HepG2 (cell line): ENCODE measurements around the gene TMEM14B. TPM values are rescaled to one million over a fixed set of nuclear protein-coding genes. Genes with fewer than 3 reads are reported as not detected.

Experiments
- ATAC-seq: fragments of 200-7000 bp; cut with Tn5 transposase; 3 replicates; pipeline ENCODE4 v1.9.1; 2020; ENCODE audit warnings: mild to moderate bottlenecking, moderate library complexity
- BruUV-seq: library from RNA; stranded (reverse); fragments of 400-500 nt; replicated peaks from 2 replicates; lab custom pipeline; 2021; lab: Mats Ljungman, UMichigan
- CTCF ChIA-PET: fragments of 300-600 bp; formaldehyde crosslinking; extraction: SDS; loops from one replicate; lab custom pipeline; 2021; ENCODE audit warnings: low total read pairs, inconsistent platforms, low intra/inter-chr PET ratio; lab: Yijun Ruan, JAX
- POLR2A ChIA-PET: fragments of 350-600 bp; sonication (Branson Sonifier 250); formaldehyde crosslinking; loops from one replicate; lab custom pipeline; 2020; ENCODE audit warnings: antibody characterized with exemption, inconsistent platforms; lab: Yijun Ruan, JAX
- DNase-seq: peaks from one replicate; pipeline ENCODE4 v3.0.0-alpha.2; 2015; ENCODE audit warnings: low spot score
- FAIRE-seq: peaks from 3 replicates; lab custom pipeline; 2011; peaks lifted over from hg19 to GRCh38; lab: Jason Lieb, UNC
- H2AFZ ChIP-seq: one replicate; pipeline ENCODE4 v1.6.1; 2011; ENCODE audit warnings: low read length, inconsistent platforms
- H3K27ac ChIP-seq: fragments of 300-600 bp; 3 replicates; pipeline ENCODE4 v1.8.0; 2011; ENCODE audit warnings: mixed run types, mild to moderate bottlenecking, mixed read lengths, low read length, inconsistent platforms; ENCODE audit not compliant: insufficient read depth; ENCODE audit errors: extremely low read length
- H3K27me3 ChIP-seq, 2 experiments: fragments of 200-600 bp in 1 of 2; 2 replicates in 1 of 2; 3 replicates in 1 of 2; pipeline versions ENCODE4 v1.6.0 to v1.8.0; 2011; ENCODE audit warnings: low read length in 2 of 2, mild to moderate bottlenecking in 2 of 2, moderate library complexity in 2 of 2, inconsistent platforms in 1 of 2; ENCODE audit not compliant: insufficient read depth in 2 of 2, control insufficient read depth in 1 of 2
- H3K36me3 ChIP-seq, 2 experiments: fragments of 200-600 bp in 1 of 2; replicated peaks in 1 of 2; 2 replicates in 1 of 2; 3 replicates in 1 of 2; pipeline versions ENCODE4 v1.5.1 to v1.8.0; 2011; ENCODE audit warnings: low read length in 2 of 2, inconsistent platforms in 1 of 2; ENCODE audit not compliant: insufficient read depth in 2 of 2, control insufficient read depth in 1 of 2
- H3K4me1 ChIP-seq: 2 replicates; pipeline ENCODE4 v1.5.1; 2012; ENCODE audit warnings: low read length, inconsistent platforms; ENCODE audit not compliant: insufficient read depth
- H3K4me2 ChIP-seq: 2 replicates; pipeline ENCODE4 v1.6.0; 2011; ENCODE audit warnings: low read depth, low read length, inconsistent platforms
- H3K4me3 ChIP-seq, 3 experiments: fragments of 200-600 bp in 1 of 3; sonication (generic), shearing (Covaris generic) in 1 of 3; replicated peaks in 1 of 3; 2 replicates each; pipeline ENCODE4 v1.5.1; 2011 to 2016; ENCODE audit warnings: low read length in 3 of 3, inconsistent platforms in 2 of 3, low read depth in 2 of 3, mild to moderate bottlenecking in 2 of 3, control low read depth in 1 of 3, mixed read lengths in 1 of 3; ENCODE audit not compliant: insufficient read depth in 1 of 3
- H3K79me2 ChIP-seq: one replicate; pipeline ENCODE4 v1.6.1; 2011; ENCODE audit warnings: low read length, inconsistent platforms; ENCODE audit not compliant: insufficient read depth
- H3K9ac ChIP-seq: 2 replicates; pipeline ENCODE4 v1.6.0; 2011; ENCODE audit warnings: mild to moderate bottlenecking, low read depth, low read length, inconsistent platforms; ENCODE audit not compliant: insufficient read depth
- H3K9me3 ChIP-seq: 2 replicates; pipeline ENCODE4 v1.5.1; 2012; ENCODE audit warnings: mild to moderate bottlenecking, low read length
- H4K20me1 ChIP-seq: 2 replicates; pipeline ENCODE4 v1.6.0; 2011; ENCODE audit warnings: inconsistent platforms, mild to moderate bottlenecking, low read length, moderate library complexity; ENCODE audit not compliant: insufficient read depth
- AFF4 ChIP-seq: sonication (generic); formaldehyde crosslinking; IDR thresholded peaks from 2 replicates; pipeline ENCODE4 v1.4.0; 2020; ENCODE audit warnings: missing genetic modification reagents
- ELF1 ChIP-seq: sonication (generic); formaldehyde crosslinking; IDR thresholded peaks from 2 replicates; pipeline ENCODE4 v1.4.0; 2020; ENCODE audit warnings: missing genetic modification reagents
- GMEB2 ChIP-seq: IDR thresholded peaks from 2 replicates; pipeline ENCODE4 v1.6.1; 2016; ENCODE audit warnings: missing biosample characterization, missing genetic modification reagents, low read depth
- THYN1 ChIP-seq: sonication (generic); formaldehyde crosslinking; IDR thresholded peaks from 2 replicates; pipeline ENCODE4 v1.8.1; 2023; ENCODE audit warnings: low read depth, mild to moderate bottlenecking, moderate library complexity, missing genetic modification reagents, borderline replicate concordance
- ZNF549 ChIP-seq: sonication (generic); formaldehyde crosslinking; IDR thresholded peaks from 2 replicates; pipeline ENCODE4 v1.5.0; 2020; ENCODE audit warnings: missing genetic modification reagents
- WGBS: methylation state at CpG from one replicate; pipeline ENCODE4 v1.1.6; 2017; ENCODE audit warnings: low lambda C conversion rate; 5-methylcytosine and 5-hydroxymethylcytosine counted together
- in situ Hi-C: cut with HindIII; loops from 2 replicates; pipeline ENCODE4 v1.10.0; 2017; ENCODE audit warnings: low pct_unique_long_range_greater_than_20kb; ENCODE audit not compliant: extremely low pct_ligation_motif_present
- intact Hi-C: fragments of 100-400 bp; cut with micrococcal nuclease; formaldehyde crosslinking; loops from one replicate; pipeline ENCODE4 v1.10.0; 2022; ENCODE audit not compliant: unreplicated experiment
- polyA plus RNA-seq, 8 experiments: library from polyadenylated mRNA; depleted of rRNA in 3 of 8; stranded (reverse) in 7 of 8; unstranded in 1 of 8; fragments of >200 nt; fragmentation: Illumina TruSeq in 4 of 8; extraction: Trizol in 4 of 8; gene quantifications; 2 replicates each; pipeline versions ENCODE4 v1.2.1 to v1.2.3, GENCODE V29; 2011 to 2016; ENCODE audit warnings: low read depth in 4 of 8, missing spikeins in 1 of 8, mixed read lengths in 1 of 8; ENCODE audit not compliant: insufficient read depth in 1 of 8
- total RNA-seq, 5 experiments: library from RNA; depleted of rRNA; stranded (reverse); fragments of >200 nt; fragmentation: Illumina TruSeq; extraction: Trizol; gene quantifications; 2 replicates each; pipeline ENCODE4 v1.2.3, GENCODE V29; 2016; ENCODE audit warnings: low read depth in 1 of 5
- TF ChIP-seq, protein P1 (sequence below): sonication (generic); formaldehyde crosslinking; conservative IDR thresholded peaks from 2 replicates; pipeline ENCODE4 v1.8.1; 2023; ENCODE audit warnings: missing genetic modification reagents
- TF ChIP-seq, protein P2 (sequence below): sonication (generic); formaldehyde crosslinking; IDR thresholded peaks from one replicate; pipeline ENCODE4 v1.5.1; 2020; ENCODE audit warnings: mild to moderate bottlenecking, missing genetic modification reagents; ENCODE audit errors: not compliant biosample characterization

The TMEM14B gene
- total and polyA plus RNA-seq, 2 of the 13 experiments (the other 11 are each of a cell fraction or from before 2014, with no cell fraction given) = 133 to 200 TPM

DNA sequence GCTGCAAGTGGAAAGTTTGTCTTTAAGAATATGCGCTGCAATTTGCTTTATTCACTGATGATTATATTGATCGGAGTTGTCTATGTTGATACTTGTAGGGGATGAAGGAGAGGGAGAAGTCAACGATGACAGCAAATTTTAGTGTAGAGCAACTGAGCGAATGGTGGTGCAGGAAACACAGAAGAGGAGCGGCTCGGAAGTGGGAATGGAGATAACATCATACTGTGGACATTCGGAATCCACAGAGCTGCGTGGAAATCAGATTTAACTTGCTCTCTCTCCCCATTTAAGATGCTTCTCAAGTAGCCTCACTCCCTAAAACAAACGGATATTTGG is 722 bp upstream of the TMEM14B start:
- no peaks in the 10 kb centered on the region for H3K9me3 ChIP-seq
- H3K79me2 ChIP-seq = peaks cover 38% of the 10 kb centered on the region
- H3K4me1 ChIP-seq = peaks cover 29% of the 10 kb centered on the region
- WGBS = 78% methylated on average over 9 of the region's 9 CpGs
- ATAC-seq (no peak), FAIRE-seq (no peak), DNase-seq (no peak)
- H3K27me3 ChIP-seq = no peaks in the 10 kb centered on the region
- peaks cover 9 to 20% of the 10 kb centered on the region in 2 experiments; a peak in 4 of 5 replicates for H3K36me3 ChIP-seq
- peak overlapping the region; percentile 48 for H2AFZ ChIP-seq
- H4K20me1 ChIP-seq = no peaks in the 10 kb centered on the region
- peak overlapping the region; percentile 94 for H3K9ac ChIP-seq
- intact Hi-C loops = loop anchor here (1.0 to 5.0 kb wide), 3 partner anchors 24 to 240 kb away; partner anchors contain the start of genes C6orf52, PAK1IP1 and TMEM14C
- TSS peak; percentile 91 for BruUV-seq
- peak overlapping the region; percentile 45 to 84 (median 62); a peak in 5 of 6 replicates for H3K4me3 ChIP-seq
- H3K4me2 ChIP-seq = peak overlapping the region; percentile 88
- peak overlapping the region; percentile 65 for H3K27ac ChIP-seq
- ChIA-PET CTCF (no interaction called here), POLR2A (interaction anchor here (0.6 to 5.1 kb wide), 12 partner anchors 9 to 224 kb away, joined by 3 to 332 read pairs (median 4); partner anchors contain the start of genes C6orf52, PAK1IP1 and TMEM14C)
- in situ Hi-C loops = no loop called here
- TF ChIP-seq, protein P1, sequence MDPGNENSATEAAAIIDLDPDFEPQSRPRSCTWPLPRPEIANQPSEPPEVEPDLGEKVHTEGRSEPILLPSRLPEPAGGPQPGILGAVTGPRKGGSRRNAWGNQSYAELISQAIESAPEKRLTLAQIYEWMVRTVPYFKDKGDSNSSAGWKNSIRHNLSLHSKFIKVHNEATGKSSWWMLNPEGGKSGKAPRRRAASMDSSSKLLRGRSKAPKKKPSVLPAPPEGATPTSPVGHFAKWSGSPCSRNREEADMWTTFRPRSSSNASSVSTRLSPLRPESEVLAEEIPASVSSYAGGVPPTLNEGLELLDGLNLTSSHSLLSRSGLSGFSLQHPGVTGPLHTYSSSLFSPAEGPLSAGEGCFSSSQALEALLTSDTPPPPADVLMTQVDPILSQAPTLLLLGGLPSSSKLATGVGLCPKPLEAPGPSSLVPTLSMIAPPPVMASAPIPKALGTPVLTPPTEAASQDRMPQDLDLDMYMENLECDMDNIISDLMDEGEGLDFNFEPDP = 0 out of 2 replicates have a peak, but pooled peaks have one; percentile 21
- TF ChIP-seq, protein P2, sequence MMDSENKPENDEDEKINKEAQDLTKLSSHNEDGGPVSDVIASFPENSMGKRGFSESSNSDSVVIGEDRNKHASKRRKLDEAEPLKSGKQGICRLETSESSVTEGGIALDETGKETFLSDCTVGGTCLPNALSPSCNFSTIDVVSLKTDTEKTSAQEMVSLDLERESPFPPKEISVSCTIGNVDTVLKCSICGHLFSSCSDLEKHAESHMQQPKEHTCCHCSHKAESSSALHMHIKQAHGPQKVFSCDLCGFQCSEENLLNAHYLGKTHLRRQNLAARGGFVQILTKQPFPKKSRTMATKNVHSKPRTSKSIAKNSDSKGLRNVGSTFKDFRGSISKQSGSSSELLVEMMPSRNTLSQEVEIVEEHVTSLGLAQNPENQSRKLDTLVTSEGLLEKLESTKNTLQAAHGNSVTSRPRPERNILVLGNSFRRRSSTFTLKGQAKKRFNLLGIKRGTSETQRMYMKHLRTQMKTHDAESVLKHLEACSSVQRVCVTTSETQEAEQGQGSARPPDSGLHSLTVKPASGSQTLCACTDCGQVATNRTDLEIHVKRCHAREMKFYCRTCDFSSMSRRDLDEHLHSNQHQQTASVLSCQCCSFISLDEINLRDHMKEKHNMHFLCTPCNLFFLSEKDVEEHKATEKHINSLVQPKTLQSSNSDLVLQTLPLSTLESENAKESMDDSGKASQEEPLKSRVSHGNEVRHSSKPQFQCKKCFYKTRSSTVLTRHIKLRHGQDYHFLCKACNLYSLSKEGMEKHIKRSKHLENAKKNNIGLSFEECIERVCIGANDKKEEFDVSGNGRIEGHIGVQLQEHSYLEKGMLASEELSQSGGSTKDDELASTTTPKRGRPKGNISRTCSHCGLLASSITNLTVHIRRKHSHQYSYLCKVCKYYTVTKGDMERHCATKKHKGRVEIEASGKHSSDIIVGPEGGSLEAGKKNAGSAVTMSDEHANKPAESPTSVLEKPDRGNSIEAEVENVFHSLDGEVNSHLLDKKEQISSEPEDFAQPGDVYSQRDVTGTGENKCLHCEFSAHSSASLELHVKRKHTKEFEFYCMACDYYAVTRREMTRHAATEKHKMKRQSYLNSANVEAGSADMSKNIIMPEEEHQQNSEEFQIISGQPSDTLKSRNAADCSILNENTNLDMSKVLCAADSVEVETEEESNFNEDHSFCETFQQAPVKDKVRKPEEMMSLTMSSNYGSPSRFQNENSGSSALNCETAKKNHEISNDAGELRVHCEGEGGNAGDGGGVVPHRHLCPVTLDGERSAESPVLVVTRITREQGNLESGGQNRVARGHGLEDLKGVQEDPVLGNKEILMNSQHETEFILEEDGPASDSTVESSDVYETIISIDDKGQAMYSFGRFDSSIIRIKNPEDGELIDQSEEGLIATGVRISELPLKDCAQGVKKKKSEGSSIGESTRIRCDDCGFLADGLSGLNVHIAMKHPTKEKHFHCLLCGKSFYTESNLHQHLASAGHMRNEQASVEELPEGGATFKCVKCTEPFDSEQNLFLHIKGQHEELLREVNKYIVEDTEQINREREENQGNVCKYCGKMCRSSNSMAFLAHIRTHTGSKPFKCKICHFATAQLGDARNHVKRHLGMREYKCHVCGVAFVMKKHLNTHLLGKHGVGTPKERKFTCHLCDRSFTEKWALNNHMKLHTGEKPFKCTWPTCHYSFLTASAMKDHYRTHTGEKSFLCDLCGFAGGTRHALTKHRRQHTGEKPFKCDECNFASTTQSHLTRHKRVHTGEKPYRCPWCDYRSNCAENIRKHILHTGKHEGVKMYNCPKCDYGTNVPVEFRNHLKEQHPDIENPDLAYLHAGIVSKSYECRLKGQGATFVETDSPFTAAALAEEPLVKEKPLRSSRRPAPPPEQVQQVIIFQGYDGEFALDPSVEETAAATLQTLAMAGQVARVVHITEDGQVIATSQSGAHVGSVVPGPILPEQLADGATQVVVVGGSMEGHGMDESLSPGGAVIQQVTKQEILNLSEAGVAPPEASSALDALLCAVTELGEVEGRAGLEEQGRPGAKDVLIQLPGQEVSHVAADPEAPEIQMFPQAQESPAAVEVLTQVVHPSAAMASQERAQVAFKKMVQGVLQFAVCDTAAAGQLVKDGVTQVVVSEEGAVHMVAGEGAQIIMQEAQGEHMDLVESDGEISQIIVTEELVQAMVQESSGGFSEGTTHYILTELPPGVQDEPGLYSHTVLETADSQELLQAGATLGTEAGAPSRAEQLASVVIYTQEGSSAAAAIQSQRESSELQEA (CRISPR knock-in tag) = no peak
- TF ChIP-seq AFF4 (no peak), GMEB2 (CRISPR knock-in tag) (no peak), ZNF549 (CRISPR knock-in tag) (no peak), ELF1 (no peak), THYN1 (CRISPR knock-in tag) (0 out of 2 replicates have a peak, but pooled peaks have one; percentile 50)
